GM21528 (cell line): ENCODE measurements around the gene DSE.
"Not testable (repeated sequence)": the region's sequence is repeated elsewhere in the genome, so short reads cannot be mapped to it uniquely, and the experiment has no call there.

Experiments used
- ATAC-seq: cut with Tn5 transposase; IDR thresholded peaks from one replicate; pipeline ENCODE4 v1.9.1; 2021; ENCODE audit warnings: mild to moderate bottlenecking, moderate library complexity; ENCODE audit not compliant: unreplicated experiment, low FRiP score

The DSE gene

GRCh38 chr6:116370760-116371119 is at the start of gene DSE:
Gene DSE, plus strand, starts transcription at chr6:116370947. Its CDS starts 28,304 bp downstream, at chr6:116399251.
- peak; percentile 80 for ATAC-seq

- ATAC-seq = not testable (repeated sequence)
These were observed 48.8 kb upstream of the DSE start for GRCh38 chr6:116321933-116322332.

- ATAC-seq = no peak
These were observed 46.9 kb upstream of the DSE start for GRCh38 chr6:116323863-116324262.

GRCh38 chr6:116325634-116326132 is 45.1 kb upstream of the DSE start:
- ATAC-seq = not testable (repeated sequence)

DNA sequence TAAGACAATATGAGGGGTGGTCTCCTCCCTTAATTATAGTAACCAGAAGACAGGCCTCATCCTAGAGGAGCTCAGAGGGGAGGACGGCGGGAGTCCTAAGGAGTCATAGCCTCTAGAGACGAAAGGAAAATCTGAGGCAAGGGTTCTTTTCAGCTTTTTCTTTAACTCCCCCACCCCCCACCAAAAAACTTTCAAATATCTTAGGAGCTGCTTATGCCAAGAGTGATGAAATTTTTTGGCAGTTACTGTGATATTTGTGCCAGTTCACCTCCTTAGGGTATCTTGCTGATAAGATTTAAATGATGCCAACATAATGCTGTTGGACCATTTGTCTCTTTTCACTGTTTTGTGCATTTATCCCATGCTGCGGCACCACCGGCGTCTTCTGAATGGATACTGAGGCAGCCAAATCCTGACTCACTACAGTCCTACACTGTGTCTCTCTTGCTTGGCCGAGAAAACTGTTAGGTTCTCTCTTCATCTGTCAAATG is 44.5 kb upstream of the DSE start:
- ATAC-seq = no peak

GRCh38 chr6:116326996-116327395 is 43.8 kb upstream of the DSE start:
- no peak for ATAC-seq

DNA sequence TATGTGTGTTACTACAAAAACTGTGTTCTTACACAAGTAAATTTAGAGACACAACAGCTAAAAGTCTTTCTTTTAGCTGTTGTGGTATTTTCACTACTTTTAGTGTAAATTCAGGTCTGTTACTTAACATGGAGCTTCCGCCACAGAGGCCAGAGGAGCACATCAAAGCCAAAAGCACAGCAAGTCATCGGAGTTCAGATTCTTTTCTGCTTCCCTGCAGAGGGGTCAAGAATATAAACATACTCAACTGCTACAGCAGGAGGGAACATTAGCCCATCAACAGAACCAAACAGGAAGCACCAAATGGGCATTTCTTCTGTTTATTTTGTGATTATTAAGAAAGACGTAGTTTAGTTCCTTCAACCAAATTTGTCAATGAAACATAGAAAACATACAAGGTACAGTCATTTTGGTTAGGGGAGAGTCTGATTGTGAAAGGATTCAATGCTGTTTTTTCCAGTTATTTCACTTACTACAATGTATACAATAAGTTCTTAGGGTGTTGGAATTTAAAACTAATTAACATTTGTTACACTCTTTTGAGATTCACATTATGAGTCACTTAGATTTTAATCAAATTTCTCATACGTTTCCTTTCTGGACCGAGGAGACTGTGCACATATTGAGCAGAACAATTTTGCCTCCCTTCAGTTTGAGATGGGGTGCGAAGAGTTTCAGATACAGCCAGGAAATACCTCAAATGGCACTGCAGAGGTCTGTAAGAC is 42.8 kb upstream of the DSE start:
- no peak for ATAC-seq

DNA sequence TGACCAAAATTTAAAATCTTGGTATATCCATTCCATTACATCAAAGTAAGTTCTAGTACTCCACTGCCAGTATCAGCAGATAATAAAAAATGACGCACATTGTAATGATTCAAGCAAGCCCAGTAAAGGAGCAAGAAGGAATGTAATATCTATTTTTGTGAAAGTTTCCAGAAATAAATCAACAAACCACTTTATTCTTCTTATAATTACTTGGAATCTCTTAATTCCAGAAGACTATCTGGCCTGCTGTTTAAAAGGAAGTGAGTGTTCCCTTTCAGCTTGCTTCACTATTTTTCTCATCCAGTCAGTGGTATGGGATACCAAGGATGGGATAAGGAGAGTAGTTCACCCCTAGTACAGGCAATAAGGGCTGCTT is 42.2 kb upstream of the DSE start:
- no peak for ATAC-seq

- ATAC-seq = no peak
These were observed 41.6 kb upstream of the DSE start for GRCh38 chr6:116329156-116329555.

GRCh38 chr6:116330511-116330910 is 40.2 kb upstream of the DSE start:
- no peak for ATAC-seq

DNA sequence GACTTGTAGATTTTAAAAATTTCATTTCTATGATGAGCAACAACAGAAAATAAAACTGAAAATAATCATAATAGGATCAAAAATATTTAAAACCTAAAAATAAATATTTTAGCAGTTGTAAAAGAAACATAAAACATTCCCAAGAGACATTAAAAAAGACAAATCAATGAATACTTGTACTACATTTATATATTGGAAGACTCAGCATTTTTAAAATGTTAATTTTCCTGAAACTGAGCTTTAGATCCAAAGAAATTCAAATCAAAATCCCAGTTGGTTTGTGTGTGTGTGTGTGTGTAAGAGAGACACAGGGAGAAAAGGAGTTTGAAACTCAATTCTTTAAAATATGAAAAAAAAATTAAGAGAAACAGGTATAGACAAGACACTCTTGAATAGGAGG is 38.7 kb upstream of the DSE start:
- no peak for ATAC-seq

- ATAC-seq = not testable (repeated sequence)
These were observed 35.9 kb upstream of the DSE start for GRCh38 chr6:116334638-116335409.

DNA sequence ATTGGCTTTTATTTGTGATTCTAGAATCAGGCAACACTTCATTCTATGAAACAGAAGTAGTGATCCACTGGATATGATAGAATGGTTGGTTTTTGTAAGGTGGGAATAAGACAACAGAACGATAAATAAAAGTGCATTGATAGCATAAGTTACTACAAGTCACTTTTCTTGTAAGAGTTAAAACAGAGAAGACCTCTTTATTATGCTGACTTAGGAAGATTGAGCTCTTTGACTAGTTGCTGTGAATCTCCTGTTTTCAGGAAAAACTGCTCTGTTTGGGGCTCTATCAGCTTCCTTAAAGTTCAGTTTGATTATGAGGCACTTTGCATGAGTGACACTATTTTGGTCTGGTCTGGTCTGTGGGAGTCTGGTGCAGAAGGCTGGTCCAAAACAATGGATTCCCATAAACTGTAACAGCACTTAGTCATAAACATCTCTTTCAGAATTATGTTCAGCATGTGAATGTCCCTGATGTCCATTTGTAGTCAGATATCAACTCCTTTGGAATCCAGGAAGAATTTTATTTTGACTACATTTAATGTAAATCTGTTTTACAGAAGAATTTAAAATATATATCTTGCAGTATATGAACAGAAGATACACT is 35.0 kb upstream of the DSE start:
- no peak for ATAC-seq

DNA sequence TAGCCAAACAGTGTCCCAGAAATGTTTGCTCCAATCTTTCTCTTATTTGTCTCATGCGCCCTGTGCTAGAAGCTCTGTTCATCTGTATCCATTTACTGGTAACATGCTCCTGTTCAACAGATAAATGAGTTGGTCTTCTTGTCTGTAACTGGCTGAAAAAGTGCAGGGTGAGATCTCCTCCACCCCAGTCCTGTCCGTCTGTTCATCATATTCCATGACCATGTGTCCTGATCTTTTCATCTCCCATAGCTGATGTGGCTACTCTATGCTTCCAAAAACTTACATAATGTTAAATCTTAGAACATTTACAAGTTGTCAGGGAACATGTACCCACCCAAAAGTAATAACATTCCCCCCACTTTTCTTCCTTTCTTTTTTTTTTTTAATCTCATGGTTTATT is 31.8 kb upstream of the DSE start:
- no peak for ATAC-seq

DNA sequence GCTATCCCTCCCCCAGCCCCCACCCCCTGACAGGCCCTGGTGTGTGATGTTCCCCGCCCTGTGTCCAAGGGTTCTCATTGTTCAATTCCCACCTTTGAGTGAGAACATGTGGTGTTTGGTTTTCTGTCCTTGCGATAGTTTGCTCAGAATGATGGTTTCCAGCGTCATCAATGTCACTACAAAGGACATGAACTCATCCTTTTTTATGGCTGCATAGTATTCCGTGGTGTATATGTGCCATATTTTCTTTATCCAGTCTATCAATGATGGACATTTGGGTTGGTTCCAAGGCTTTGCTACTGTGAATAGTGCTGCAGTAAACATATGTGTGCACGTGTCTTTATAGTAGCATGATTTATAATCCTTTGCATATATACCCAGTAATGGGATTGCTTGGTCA is 30.1 kb upstream of the DSE start:
- not testable (repeated sequence) for ATAC-seq

DNA sequence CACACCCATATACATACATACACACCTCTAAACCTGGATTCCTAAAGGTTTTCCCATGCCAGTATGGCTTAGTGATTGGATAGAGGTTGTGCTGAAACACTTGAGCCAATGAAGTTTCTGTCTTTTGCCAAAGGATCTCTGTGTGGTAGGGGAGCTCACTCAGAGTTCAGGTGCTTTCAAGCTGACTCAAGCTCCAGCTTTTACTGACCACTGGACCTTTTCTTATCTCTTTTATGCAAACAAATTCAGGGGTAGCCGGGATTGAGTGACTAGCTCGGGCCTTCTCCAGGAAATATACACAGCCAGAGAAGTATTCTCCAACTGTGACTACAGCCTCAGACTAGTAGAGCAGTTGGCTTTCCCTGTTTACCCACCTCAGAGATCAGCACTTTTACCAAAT is 21.5 kb upstream of the DSE start:
- ATAC-seq = no peak

DNA sequence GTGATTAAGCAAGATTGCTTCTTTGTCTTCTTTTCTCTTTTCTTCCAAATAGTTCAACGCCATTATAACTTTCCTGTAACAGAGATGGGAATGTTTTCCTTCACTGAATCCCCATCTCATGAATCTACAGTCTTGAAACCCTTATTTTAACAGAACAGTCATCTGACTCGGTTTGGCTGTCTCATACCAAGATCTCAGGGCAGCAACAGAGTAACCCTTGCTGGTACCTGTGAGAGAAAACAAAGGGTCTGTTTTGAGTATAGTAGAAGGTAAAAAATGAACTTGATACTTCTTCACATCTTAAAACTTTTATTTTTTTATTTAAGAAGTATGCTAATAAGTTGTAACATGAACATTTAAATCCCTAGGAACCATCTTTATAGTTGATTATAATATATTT is 19.6 kb upstream of the DSE start:
- ATAC-seq = no peak

DNA sequence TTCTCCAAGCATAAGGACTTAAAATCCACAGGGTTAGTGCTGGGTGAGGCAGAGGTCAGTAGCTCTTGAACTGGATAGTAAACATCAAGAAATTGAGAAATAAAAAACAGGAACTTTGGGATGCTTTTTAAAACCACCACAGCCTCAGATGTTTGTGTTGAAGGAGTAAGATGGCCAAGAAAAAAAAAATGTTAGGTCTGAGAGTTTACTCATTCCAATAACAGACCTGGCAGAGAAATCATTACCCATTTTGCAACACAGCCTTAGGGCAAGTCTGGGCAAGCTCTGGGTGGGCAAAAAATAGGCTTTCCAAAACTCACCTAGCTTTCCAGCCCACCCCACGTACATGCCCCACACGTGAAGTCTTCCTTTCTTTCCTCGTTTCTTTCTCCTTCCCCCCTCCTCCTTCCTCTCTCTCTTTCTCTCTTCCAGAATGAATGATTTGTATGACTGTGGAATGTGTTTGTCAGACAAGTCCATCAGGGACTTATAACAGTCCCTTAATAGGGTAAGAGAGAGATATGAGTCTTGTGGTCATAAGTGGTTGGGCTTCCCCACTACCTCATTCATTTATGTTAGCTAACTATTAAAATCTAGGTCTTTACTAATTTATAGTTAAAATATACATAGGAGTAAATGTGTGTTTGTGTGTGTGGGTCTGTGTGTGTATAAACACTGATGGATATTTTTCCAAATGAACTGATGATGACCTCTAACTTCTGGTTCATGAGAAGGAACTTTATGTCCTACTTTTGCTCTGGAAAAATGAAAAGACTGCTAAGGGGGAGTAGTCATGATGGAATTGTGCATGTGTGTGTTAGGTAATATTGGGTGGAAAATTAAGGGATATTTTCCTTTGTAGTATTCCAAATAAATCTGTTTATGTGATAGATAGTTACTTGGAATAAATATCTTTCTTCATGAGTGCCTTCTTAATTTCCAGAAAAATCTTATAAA is 18.0 kb upstream of the DSE start:
- ATAC-seq = peak; percentile 71

- ATAC-seq = no peak
These were observed 16.5 kb upstream of the DSE start for GRCh38 chr6:116354236-116354635.

- no peak for ATAC-seq
These were observed 15.0 kb upstream of the DSE start for GRCh38 chr6:116355796-116356195.
